SK-N-SH (cell line): ENCODE results near the gene SHD.

Experiments used
- CHD2 ChIP-seq: fragments of 150-350 bp; IDR thresholded peaks from 2 replicates; pipeline ENCODE4 v1.6.1; 2018; ENCODE audit warnings: low read length; ENCODE audit not compliant: partially characterized antibody
- CTCF ChIP-seq: fragments of 200-600 bp; sonication (generic); IDR thresholded peaks from 2 replicates; pipeline ENCODE4 v1.6.1; 2017; ENCODE audit warnings: antibody characterized with exemption, mild to moderate bottlenecking, moderate library complexity
- EP300 ChIP-seq, 2 experiments: IDR thresholded peaks; 2 replicates each; pipeline versions ENCODE4 v1.4.0 to v1.6.1; 2012; ENCODE audit warnings: borderline replicate concordance in 1 of 2, low read depth in 1 of 2, low read length in 1 of 2
- GABPA ChIP-seq: IDR thresholded peaks from 2 replicates; pipeline ENCODE4 v1.4.0; 2012; ENCODE audit warnings: low read depth, mild to moderate bottlenecking
- NFIC ChIP-seq: IDR thresholded peaks from 2 replicates; pipeline ENCODE4 v1.4.0; 2012; ENCODE audit warnings: borderline replicate concordance
- RAD21 ChIP-seq: IDR thresholded peaks from 2 replicates; pipeline ENCODE4 v1.6.1; 2012; ENCODE audit warnings: mild to moderate bottlenecking, low read length
- SIN3A ChIP-seq: IDR thresholded peaks from 2 replicates; pipeline ENCODE4 v1.6.1; 2012; ENCODE audit warnings: low read depth, mild to moderate bottlenecking, low read length, moderate library complexity, borderline replicate concordance
- TCF12 ChIP-seq: IDR thresholded peaks from 2 replicates; pipeline ENCODE4 v1.4.0; 2012
- YY1 ChIP-seq: IDR thresholded peaks from 2 replicates; pipeline ENCODE4 v1.4.0; 2012; ENCODE audit warnings: low read depth, mild to moderate bottlenecking
- ZBTB33 ChIP-seq: IDR thresholded peaks from 2 replicates; pipeline ENCODE4 v1.4.0; 2012; ENCODE audit warnings: low read depth, borderline replicate concordance

GRCh38 chr19:4294389-4294788, 15.3 kb downstream of the SHD start:
- TF ChIP-seq YY1 (no peak), CTCF (no peak), CHD2 (no peak), TCF12 (no peak), EP300 (IDR thresholded peaks at IDR 0.05; ENCODE audit: borderline replicate concordance in 1 of 2, low read depth in 1 of 2, low read length in 1 of 2) (no peak), NFIC (no peak), ZBTB33 (no peak), GABPA (no peak), SIN3A (no peak), RAD21 (no peak)
